ENCODE data around the gene RPP14.

RPP14 gene

DNA sequence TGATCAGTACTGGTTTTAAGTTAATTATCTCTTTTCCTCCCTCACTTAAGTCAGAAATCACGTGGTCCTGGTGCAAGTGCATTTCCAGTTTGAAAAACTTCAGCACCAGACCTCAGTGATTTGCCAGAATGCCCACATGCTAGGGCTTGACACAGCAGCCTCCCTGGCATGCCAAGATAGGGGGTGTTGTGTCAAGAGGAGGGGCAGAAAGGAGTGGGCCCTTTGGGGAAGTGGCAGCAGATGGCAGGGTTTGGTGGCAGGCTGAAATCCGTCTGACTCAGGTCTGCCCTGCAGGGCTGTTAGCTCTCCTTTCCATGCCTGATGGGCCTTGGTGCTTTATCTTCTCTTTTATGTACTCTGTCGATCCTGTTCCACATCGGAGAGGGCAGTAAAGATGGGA, 50.0 kb downstream of the RPP14 start:
- peak; percentile 24 for DNase-seq (ENCODE audit: low spot score)

DNA sequence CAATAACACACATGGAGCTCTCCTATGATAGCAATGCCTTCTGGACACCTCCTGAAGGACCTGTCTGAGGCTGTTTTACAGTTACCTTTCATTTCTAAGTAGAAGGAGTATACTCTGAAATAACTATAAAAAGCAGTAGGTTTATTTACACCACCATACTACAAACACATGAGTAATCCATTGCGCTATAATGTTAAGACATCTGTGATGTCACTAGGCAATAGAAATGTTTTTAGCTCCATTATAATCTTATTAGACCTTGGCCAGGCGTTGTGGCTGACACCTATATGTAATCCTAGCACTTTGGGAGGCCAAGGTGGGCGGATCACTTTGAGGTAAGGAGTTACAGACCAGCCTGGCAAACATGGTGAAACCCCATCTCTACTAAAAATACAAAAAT, 51.4 kb downstream of the RPP14 start:
- DNase-seq (ENCODE audit: low spot score) = no peak

DNA sequence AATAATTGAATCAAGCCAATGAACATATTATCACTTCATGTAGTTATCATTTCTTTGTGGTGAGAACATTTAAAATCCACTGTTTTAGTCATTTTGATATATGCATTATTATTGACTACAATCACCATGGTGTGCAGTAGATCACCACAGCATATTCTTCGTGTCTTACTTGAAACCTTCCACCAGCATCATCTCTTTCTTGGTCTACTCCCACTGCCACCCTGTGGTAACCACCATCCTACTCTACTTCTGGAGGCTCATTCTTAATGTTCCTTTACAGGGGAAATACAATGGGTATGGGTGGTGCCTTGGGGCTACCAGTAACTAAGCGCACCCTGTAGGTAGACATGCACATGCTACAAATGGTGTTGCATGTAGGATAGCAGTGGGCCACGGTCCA, 52.0 kb downstream of the RPP14 start:
- no peak for DNase-seq (ENCODE audit: low spot score)

DNA sequence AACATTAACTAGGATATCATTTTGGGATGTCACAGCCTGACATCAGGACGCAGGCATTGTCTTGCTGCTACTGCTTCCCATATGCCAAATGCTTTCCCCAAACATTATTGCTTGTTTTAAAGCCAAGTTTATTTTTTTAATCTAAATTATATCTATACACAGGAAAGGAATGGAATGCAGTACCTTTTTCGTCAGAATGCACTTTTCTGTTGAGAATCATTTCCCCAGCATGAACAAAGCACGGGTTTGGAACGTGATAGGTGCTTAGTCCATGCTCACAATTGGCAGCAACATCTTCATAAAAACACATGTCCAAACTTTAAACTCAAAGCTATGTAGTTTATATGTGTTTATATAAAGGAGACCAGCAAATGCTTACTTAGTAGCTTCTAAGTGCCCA, 52.8 kb downstream of the RPP14 start:
- no peak for DNase-seq (ENCODE audit: low spot score)

DNA sequence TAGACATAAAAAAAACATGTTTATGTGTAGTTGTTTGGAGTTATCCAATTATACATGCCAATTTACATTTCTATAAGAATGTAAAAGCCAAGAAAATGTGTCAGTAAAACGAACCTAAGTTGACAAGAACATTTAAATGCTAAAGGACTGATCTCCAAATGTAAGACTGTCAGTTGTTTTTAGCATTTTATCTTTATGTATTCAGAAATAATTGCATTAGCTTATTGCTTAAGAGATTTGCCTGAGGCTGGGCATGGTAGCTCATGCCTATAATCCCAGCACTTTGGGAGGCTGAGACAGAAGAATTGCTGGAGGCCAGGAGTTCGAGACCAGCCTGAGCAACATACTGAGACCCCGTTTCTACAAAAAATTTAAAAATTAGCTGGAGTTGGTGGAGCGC, 53.6 kb downstream of the RPP14 start:
- DNase-seq (ENCODE audit: low spot score) = no peak

DNA sequence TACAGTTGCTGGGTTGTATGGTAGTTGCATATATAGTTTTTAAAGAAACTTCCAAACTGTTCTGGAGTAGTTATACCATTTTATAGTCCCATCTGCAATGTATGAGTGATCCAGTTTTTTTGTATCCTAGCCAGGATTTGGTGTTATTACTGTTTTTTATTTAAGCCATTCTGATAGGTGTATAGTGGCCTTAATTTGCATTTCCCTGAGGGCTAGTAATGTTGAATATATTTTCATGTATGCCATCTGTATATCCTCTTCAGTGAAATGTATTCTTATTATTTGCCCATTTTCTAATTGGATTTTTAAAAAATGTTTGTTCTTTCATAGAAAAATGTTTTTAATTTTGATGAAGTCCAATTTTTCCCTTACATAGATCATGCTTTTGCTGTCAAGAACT, 55.8 kb downstream of the RPP14 start:
- no peak for DNase-seq (ENCODE audit: low spot score)

DNA sequence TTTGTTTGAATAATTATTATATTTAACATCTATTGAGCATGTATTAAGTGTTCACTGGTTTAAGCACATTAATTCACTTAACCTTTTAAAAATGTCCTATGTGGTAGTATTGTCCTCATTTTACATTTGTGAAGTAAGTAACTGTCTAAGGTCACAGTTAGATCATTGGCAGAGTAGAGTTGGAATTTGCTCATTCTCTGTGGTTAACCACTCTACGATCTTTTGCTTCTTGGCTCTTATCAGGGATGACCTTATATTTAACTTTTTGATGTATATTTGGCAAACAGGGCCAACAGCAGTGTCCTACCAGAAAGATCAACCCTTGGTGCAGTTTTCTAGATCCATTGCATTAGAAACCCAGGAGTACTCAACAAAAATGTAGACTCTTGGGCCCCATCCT, 60.7 kb downstream of the RPP14 start:
- no peak for DNase-seq (ENCODE audit: low spot score)

DNA sequence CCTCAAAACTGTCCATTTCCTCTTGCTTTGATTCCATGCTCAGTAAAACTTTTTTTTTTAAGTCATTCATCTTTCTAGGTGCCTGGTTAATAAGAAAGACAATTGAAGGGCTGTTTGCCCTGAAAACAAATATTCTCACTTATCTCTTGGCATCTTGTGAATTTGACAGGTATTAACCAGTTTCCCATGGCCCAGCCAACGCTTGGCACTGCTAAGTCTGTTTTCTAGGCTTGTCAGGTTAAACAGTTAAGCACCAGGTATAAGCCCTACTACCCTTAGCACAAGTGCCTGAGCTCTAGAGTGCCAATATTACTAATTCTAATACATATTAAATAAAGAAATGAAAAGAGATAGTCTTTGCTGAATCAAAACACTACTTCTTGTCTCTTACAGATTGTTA, 63.0 kb downstream of the RPP14 start:
- DNase-seq (ENCODE audit: low spot score) = no peak

All from cerebellar cortex (tissue), 1 donor.